22Rv1 (cell line): ENCODE measurements around the gene BZW1.

Source experiments
- ZFX ChIP-seq: fragments of 450-650 bp; IDR thresholded peaks from 2 replicates; pipeline ENCODE4 v1.6.1; 2017; ENCODE audit warnings: antibody characterized with exemption, borderline replicate concordance
- TF ChIP-seq, protein P1 (sequence below): fragments of 450-650 bp; IDR thresholded peaks from 2 replicates; pipeline ENCODE4 v1.5.1; 2017; ENCODE audit warnings: mild to moderate bottlenecking

DNA sequence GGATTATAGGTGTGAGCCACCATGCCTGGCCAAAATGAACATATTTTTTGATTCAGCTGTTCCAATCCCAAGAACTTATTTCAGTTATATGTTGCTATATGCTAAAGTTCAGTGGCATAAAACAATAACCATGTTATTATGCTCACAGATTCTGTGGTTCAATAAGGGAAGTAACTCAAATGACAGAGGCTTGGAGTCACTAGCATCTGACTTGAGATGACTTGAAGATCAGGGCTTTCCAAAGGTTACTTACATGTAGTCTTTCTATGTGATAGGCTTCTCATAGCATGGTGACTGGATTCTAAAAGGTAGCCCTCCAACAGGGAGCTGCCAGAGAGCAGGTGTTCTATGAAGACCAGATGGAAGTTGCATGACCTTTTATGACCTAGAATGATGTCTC, 35.6 kb downstream of the BZW1 start:
- TF ChIP-seq, protein P1, sequence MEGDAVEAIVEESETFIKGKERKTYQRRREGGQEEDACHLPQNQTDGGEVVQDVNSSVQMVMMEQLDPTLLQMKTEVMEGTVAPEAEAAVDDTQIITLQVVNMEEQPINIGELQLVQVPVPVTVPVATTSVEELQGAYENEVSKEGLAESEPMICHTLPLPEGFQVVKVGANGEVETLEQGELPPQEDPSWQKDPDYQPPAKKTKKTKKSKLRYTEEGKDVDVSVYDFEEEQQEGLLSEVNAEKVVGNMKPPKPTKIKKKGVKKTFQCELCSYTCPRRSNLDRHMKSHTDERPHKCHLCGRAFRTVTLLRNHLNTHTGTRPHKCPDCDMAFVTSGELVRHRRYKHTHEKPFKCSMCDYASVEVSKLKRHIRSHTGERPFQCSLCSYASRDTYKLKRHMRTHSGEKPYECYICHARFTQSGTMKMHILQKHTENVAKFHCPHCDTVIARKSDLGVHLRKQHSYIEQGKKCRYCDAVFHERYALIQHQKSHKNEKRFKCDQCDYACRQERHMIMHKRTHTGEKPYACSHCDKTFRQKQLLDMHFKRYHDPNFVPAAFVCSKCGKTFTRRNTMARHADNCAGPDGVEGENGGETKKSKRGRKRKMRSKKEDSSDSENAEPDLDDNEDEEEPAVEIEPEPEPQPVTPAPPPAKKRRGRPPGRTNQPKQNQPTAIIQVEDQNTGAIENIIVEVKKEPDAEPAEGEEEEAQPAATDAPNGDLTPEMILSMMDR = no peak
- no peak for TF ChIP-seq ZFX
